Right atrium auricular region (tissue), 2 donors: ENCODE measurements around the gene HOXA3. TPM values are rescaled to one million over a fixed set of nuclear protein-coding genes. Genes with fewer than 3 reads are reported as not detected.

Source experiments
- DNase-seq: peaks from one replicate; pipeline ENCODE4 v3.0.0-alpha.2; 2019; ENCODE audit warnings: low spot score
- H3K27ac ChIP-seq, 2 donors: fragments of 200-600 bp; sonication (generic); 1 replicate in 1 of 2; 2 replicates in 1 of 2; pipeline ENCODE4 v1.5.1; 2016 to 2019
- H3K27me3 ChIP-seq, 2 donors: fragments of 200-600 bp; sonication (generic); one replicate each; pipeline versions ENCODE4 v1.5.1 to v1.6.0; 2017 to 2019
- H3K36me3 ChIP-seq: fragments of 200-600 bp; sonication (generic); one replicate; pipeline ENCODE4 v1.5.1; 2016
- H3K4me1 ChIP-seq, 2 donors: fragments of 200-600 bp; sonication (generic); one replicate each; pipeline versions ENCODE4 v1.5.1 to v1.6.0; 2017 to 2019
- H3K4me3 ChIP-seq, 2 donors: fragments of 200-600 bp; sonication (generic); 1 replicate in 1 of 2; 2 replicates in 1 of 2; pipeline ENCODE4 v1.5.1; 2017 to 2019; ENCODE audit warnings: mild to moderate bottlenecking in 1 of 2, moderate library complexity in 1 of 2
- H3K9me3 ChIP-seq, 2 donors: fragments of 200-600 bp; sonication (generic); one replicate each; pipeline ENCODE4 v1.5.1; 2019
- CTCF ChIP-seq, 2 donors: fragments of 200-600 bp; sonication (generic); IDR thresholded peaks; one replicate each; pipeline ENCODE4 v1.5.1; 2019; ENCODE audit warnings: antibody characterized with exemption in 2 of 2
- total RNA-seq, 2 donors: library from RNA; depleted of rRNA; stranded (reverse); fragments of >200 nt; gene quantifications; one replicate each; pipeline ENCODE4 v1.1.0, GENCODE V29; 2016

Gene HOXA3
- total RNA-seq, 2 donors from 2014 or later: 0.28 to 0.30 TPM

DNA sequence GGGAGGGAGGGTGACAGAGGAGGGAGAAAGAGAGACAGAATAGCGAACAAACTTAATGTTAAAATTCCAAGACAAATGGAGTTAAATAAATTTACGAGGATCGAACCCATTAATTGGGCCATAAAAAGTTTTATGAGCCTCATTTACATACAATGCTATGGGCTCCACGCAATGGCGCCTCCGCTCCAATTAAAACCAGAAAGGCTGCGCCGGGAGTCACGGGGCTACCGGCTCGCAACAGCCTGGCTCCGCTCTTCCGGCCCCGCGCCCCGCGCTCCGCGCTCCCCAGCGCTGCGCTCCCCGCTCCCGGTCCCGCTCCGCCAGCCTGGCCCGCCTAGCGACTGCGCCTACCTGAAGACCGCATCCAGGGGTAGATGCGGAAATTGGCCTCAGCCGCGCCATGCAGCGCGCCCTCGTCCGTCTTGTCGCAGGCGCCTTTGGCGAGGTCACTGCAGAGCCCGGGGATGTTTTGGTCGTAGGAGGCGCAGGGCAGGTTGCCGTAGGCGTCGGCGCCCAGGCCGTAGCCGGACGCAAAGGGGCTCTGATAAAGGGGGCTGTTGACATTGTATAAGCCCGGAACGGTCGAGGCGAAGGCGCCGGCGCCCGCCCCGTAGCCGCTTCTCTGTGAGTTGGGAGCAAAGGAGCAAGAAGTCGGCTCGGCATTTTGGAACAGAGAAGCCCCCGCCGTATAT lies 3.6 kb upstream of the HOXA3 start:
- Histone ChIP-seq H3K36me3 (no peaks in the 10 kb centered on the region), H3K27me3 (peaks cover 69 to 89% of the 10 kb centered on the region in 2 donors), H3K27ac (no peak overlapping the region), H3K9me3 (no peaks in the 10 kb centered on the region), H3K4me3 (peak overlapping the region in 1 of 2 donors; percentile 13), H3K4me1 (peaks cover 0 to 58% of the 10 kb centered on the region in 2 donors)
- no peak for TF ChIP-seq CTCF (IDR thresholded peaks at IDR 0.05)
- DNase-seq: no peak

DNA sequence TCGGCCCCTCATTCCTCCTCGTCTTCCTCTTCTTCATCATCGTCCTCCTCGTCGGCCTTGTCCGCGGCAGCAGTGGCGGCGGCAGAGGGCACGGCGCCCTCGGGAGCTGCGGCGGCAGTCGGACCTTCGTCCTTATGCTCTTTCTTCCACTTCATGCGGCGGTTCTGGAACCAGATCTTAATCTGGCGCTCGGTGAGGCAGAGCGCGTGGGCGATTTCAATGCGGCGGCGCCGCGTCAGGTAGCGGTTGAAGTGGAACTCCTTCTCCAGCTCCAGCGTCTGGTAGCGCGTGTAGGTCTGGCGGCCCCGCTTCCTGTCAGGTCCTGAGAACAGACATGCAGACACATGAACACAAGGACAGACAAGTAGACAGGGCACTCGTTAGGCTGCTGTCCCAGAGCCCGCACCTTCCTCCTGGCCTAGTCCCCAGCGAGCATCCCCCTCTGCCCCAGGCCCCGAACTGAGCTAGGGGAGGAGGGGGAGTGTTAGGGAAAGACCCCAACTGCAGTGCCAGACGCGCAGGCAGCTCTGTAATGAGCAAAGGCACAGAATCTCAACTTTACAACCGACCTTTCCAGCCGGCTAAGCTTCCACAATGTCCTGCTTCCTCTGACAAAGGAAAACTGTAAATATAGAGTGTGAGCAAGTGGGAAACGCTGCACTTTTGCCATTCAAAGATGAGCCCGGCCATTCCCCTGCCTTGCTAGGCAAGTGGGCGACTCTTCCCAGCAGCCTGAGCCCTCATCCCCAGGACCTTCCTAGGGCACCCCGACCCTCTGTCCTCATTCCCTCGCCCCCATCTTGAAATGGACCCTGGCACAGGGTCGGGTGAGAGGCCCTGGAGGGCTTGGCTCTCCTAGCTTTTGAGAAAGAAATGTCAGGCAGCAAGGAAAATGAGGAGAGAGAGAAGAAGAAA lies 2.8 kb upstream of the HOXA3 start:
- Histone ChIP-seq H3K4me3 (no peak overlapping the region), H3K27ac (no peak overlapping the region), H3K9me3 (no peaks in the 10 kb centered on the region), H3K36me3 (no peaks in the 10 kb centered on the region), H3K4me1 (peaks cover 0 to 57% of the 10 kb centered on the region in 2 donors), H3K27me3 (peaks cover 66 to 92% of the 10 kb centered on the region in 2 donors)
- no peak for TF ChIP-seq CTCF (IDR thresholded peaks at IDR 0.05)
- no peak for DNase-seq

DNA sequence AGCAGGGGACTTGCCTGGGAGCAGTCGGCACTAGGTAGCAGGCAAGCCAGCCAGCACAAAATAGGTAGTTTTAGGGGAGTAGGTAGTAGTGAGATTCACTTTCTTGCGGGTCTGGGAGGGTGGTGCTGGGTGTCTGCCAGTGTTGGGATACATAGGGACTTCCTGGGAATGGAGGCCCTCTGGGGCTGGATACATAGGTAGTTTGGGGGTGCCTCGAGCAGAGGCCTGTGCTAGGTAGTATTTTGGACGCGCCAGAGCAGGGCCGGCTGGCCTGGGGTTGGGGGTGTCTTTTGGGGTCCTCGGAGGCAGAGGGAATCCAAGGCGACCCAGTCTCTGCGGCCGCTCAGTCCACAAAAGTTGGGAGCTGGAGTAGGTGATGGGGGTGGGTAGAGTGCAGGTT lies 2.0 kb upstream of the HOXA3 start:
- no peak for TF ChIP-seq CTCF (IDR thresholded peaks at IDR 0.05)
- Histone ChIP-seq H3K9me3 (no peaks in the 10 kb centered on the region), H3K4me1 (peaks cover 0 to 55% of the 10 kb centered on the region in 2 donors), H3K27ac (no peak overlapping the region), H3K4me3 (no peak overlapping the region), H3K27me3 (peaks cover 67 to 90% of the 10 kb centered on the region in 2 donors), H3K36me3 (no peaks in the 10 kb centered on the region)
- DNase-seq: no peak

DNA sequence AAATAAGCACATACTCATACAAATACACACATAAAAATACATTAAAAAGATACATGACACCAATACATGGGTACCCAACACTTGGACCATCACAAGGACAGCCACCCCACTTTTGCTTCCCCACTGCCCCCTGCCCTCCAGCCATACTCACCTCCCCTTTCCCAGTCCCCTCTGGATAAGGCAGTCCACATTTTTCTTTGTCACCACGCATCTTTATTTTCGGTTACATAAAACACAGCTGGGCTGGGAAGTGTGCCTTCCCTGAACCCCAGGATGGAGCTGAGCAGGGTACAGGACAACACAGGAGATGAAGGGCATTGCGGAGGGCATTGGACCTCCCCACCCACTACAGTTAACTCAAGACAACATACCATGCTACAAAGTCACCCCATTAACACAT lies 1.1 kb upstream of the HOXA3 start:
- Histone ChIP-seq H3K4me1 (peaks cover 0 to 52% of the 10 kb centered on the region in 2 donors), H3K9me3 (no peaks in the 10 kb centered on the region), H3K27me3 (peaks cover 72 to 90% of the 10 kb centered on the region in 2 donors), H3K27ac (no peak overlapping the region), H3K36me3 (no peaks in the 10 kb centered on the region), H3K4me3 (no peak overlapping the region)
- no peak for TF ChIP-seq CTCF (IDR thresholded peaks at IDR 0.05)
- no peak for DNase-seq

DNA sequence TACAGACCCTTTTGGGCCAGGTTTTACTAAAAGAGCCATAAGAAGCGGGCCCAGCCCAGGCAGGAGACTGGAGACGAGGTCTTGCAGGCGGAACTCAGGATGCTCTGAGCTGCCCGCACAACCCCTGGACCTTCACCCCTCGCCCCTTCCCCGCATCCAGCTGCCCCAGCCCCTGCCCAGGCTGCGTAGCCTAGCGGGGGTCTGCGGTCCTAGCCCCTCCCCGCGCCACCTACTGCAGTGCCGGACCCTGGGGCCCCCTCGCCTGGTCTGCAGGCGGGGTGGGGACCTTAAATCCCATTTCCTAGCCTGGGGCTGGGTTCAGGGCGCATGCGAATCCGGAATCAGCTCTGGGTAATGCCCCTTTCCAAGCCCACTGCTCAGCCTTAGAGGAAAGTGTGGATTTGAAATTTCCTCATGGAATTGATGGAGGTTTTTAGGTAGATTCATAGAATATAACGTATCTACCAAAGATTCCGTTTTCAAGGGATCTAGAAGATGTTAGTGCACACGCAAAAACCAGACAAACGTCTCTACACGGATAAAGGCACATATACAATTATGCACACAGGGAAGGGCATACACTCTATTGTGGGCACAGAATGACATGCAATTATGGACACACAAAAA lies 546 bp upstream of the HOXA3 start:
- H3K36me3 ChIP-seq: no peaks in the 10 kb centered on the region
- H3K27me3 ChIP-seq: peaks cover 66 to 91% of the 10 kb centered on the region in 2 donors
- no peaks in the 10 kb centered on the region for H3K9me3 ChIP-seq
- no peak for TF ChIP-seq CTCF (IDR thresholded peaks at IDR 0.05)
- H3K27ac ChIP-seq: no peak overlapping the region
- H3K4me3 ChIP-seq: peak overlapping the region in 1 of 2 donors; percentile 6
- no peak for DNase-seq
- peaks cover 0 to 58% of the 10 kb centered on the region in 2 donors for H3K4me1 ChIP-seq
